CD14-positive monocyte (primary cell): ENCODE data around the gene GRID2. TPM values are rescaled to one million over a fixed set of nuclear protein-coding genes. Genes with fewer than 3 reads are reported as not detected.

Experiments
- DNase-seq, 3 donors: peaks; one replicate each; pipeline ENCODE4 v3.0.0-alpha.2; 2011 to 2022
- H2AFZ ChIP-seq: 2 replicates; pipeline ENCODE4 v1.6.0; 2012; ENCODE audit warnings: mild to moderate bottlenecking, low read depth, low read length, inconsistent platforms; ENCODE audit not compliant: insufficient read depth, poor library complexity, severe bottlenecking
- H3K27ac ChIP-seq, 2 donors: 1 replicate in 1 of 2; 2 replicates in 1 of 2; pipeline ENCODE4 v1.5.1; 2012 to 2013; ENCODE audit warnings: low read length in 2 of 2, control low read depth in 1 of 2, inconsistent platforms in 1 of 2, low read depth in 1 of 2, mild to moderate bottlenecking in 1 of 2
- H3K27me3 ChIP-seq, 2 donors: one replicate each; pipeline versions ENCODE4 v1.6.0 to v1.6.1; 2011 to 2013; ENCODE audit warnings: low read length in 2 of 2; ENCODE audit not compliant: control insufficient read depth in 2 of 2, insufficient read depth in 2 of 2
- H3K36me3 ChIP-seq, 2 donors: replicated peaks in 1 of 2; 1 replicate in 1 of 2; 2 replicates in 1 of 2; pipeline versions ENCODE4 v1.5.1 to v1.6.1; 2012 to 2013; ENCODE audit warnings: low read length in 2 of 2, control low read depth in 1 of 2, inconsistent platforms in 1 of 2, mild to moderate bottlenecking in 1 of 2; ENCODE audit not compliant: insufficient read depth in 2 of 2, control insufficient read depth in 1 of 2
- H3K4me1 ChIP-seq, 2 donors: 1 replicate in 1 of 2; 2 replicates in 1 of 2; pipeline versions ENCODE4 v1.5.1 to v1.6.1; 2012 to 2013; ENCODE audit warnings: low read length in 2 of 2, control low read depth in 1 of 2, inconsistent platforms in 1 of 2, mild to moderate bottlenecking in 1 of 2, moderate library complexity in 1 of 2; ENCODE audit not compliant: insufficient read depth in 2 of 2, control insufficient read depth in 1 of 2
- H3K4me2 ChIP-seq: replicated peaks from 2 replicates; pipeline ENCODE3; 2012; ENCODE audit warnings: low read length, moderate library complexity, mild to moderate bottlenecking; ENCODE audit not compliant: poor library complexity, severe bottlenecking; ENCODE audit errors: extremely low read depth
- H3K4me3 ChIP-seq, 3 experiments: fragments of 200-600 bp in 1 of 3; sonication (generic) in 1 of 3; replicated peaks in 1 of 3; 1 replicate in 2 of 3; 2 replicates in 1 of 3; pipeline ENCODE4 v1.5.1; 2011 to 2013; ENCODE audit warnings: low read length in 3 of 3, mild to moderate bottlenecking in 3 of 3, control low read depth in 2 of 3, low read depth in 2 of 3, inconsistent platforms in 1 of 3, moderate library complexity in 1 of 3
- H3K79me2 ChIP-seq: 2 replicates; pipeline ENCODE4 v1.6.0; 2012; ENCODE audit warnings: mild to moderate bottlenecking, control low read depth, inconsistent platforms, low read length, moderate library complexity; ENCODE audit not compliant: insufficient read depth
- H3K9ac ChIP-seq: 2 replicates; pipeline ENCODE4 v1.6.0; 2017; ENCODE audit warnings: low read length, mild to moderate bottlenecking; ENCODE audit not compliant: insufficient read depth, poor library complexity, severe bottlenecking
- H3K9me3 ChIP-seq, 2 donors: replicated peaks in 1 of 2; 1 replicate in 1 of 2; 2 replicates in 1 of 2; pipeline versions ENCODE4 v1.5.1 to v1.6.1; 2012 to 2013; ENCODE audit warnings: low read length in 2 of 2, control low read depth in 1 of 2; ENCODE audit not compliant: control insufficient read depth in 1 of 2, insufficient read depth in 1 of 2
- H4K20me1 ChIP-seq: 2 replicates; pipeline ENCODE4 v1.6.0; 2012; ENCODE audit warnings: mild to moderate bottlenecking, low read length, control low read depth, moderate library complexity; ENCODE audit not compliant: insufficient read depth
- H3K27ac Mint-ChIP-seq, 7 donors: one replicate each; pipeline ENCODE4 v1.8.0; 2020; ENCODE audit warnings: mild to moderate bottlenecking in 7 of 7, mixed read lengths in 7 of 7, moderate library complexity in 6 of 7, inconsistent platforms in 2 of 7
- H3K27me3 Mint-ChIP-seq, 3 donors: one replicate each; pipeline ENCODE4 v1.8.0; 2021 to 2022; ENCODE audit warnings: low read depth in 3 of 3, mild to moderate bottlenecking in 3 of 3, mixed read lengths in 3 of 3, moderate library complexity in 3 of 3, inconsistent platforms in 1 of 3
- H3K36me3 Mint-ChIP-seq, 2 donors: one replicate each; pipeline ENCODE4 v1.8.0; 2020; ENCODE audit warnings: mixed read lengths in 2 of 2, inconsistent platforms in 1 of 2, mild to moderate bottlenecking in 1 of 2
- H3K4me1 Mint-ChIP-seq: one replicate; pipeline ENCODE4 v1.8.0; 2020; ENCODE audit warnings: mild to moderate bottlenecking, mixed read lengths
- H3K4me3 Mint-ChIP-seq, 2 donors: one replicate each; pipeline ENCODE4 v1.8.0; 2020; ENCODE audit warnings: mild to moderate bottlenecking in 2 of 2, mixed read lengths in 2 of 2, moderate library complexity in 1 of 2
- H3K9me3 Mint-ChIP-seq, 7 donors: one replicate each; pipeline ENCODE4 v1.8.0; 2020 to 2022; ENCODE audit warnings: mixed read lengths in 7 of 7, mild to moderate bottlenecking in 6 of 7, moderate library complexity in 6 of 7, inconsistent platforms in 2 of 7
- WGBS: methylation state at CpG from one replicate; pipeline ENCODE4 v1.1.5; 2013; ENCODE audit warnings: missing lambda C conversion rate; ENCODE audit not compliant: insufficient coverage; 5-methylcytosine and 5-hydroxymethylcytosine counted together
- intact Hi-C, 2 donors: fragments of 100-400 bp; cut with micrococcal nuclease; formaldehyde crosslinking; loops; one replicate each; pipeline versions ENCODE4 v1.15.0 to v1.15.1; 2023
- polyA plus RNA-seq, 3 donors: library from polyadenylated mRNA; depleted of rRNA in 1 of 3; unstranded in 2 of 3; stranded (reverse) in 1 of 3; fragments of 300-500 nt in 2 of 3; fragments of >200 nt in 1 of 3; fragmentation: Illumina TruSeq in 2 of 3; gene quantifications; 1 replicate in 2 of 3; 2 replicates in 1 of 3; pipeline ENCODE4 v1.2.3, GENCODE V29; 2012 to 2021
- TF ChIP-seq, protein P1 (sequence below): fragments of 200-600 bp; IDR thresholded peaks from one replicate; pipeline ENCODE4 v1.8.0; 2022; ENCODE audit warnings: antibody characterized with exemption, mild to moderate bottlenecking

Gene GRID2
- polyA plus RNA-seq, 3 donors, result not detected

DNA sequence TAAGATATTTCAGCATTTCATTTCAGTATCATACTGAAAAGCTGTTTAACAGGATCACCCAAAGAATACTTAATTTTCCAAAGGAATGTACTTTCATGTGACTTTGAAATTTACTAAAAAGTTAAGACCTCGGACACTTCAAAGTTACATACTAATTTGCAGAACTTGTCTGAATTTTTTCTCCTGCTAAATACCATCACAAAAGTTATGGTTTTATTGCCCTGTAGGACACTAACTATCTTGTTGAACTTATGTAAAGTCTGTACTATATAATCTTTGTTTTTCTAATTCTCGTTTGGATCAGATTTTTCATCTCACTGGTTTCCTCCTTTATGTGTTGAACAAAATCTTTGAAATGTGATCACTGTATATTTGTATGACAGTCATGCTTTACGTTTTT, 37.2 kb upstream of the GRID2 start:
- Mint-ChIP-seq H3K27me3 (peaks cover 0 to 2% (median 1%) of the 10 kb centered on the region in 3 donors), H3K4me1 (no peaks in the 10 kb centered on the region), H3K4me3 (no peak overlapping the region), H3K9me3 (peaks cover 0 to 3% (median 0%) of the 10 kb centered on the region in 7 donors), H3K27ac (no peak overlapping the region), H3K36me3 (no peaks in the 10 kb centered on the region)
- Histone ChIP-seq H3K27me3 (no peaks in the 10 kb centered on the region), H3K4me1 (no peaks in the 10 kb centered on the region), H3K9me3 (no peaks in the 10 kb centered on the region), H3K27ac (no peak overlapping the region), H3K79me2 (no peaks in the 10 kb centered on the region), H2AFZ (no peak overlapping the region), H3K36me3 (no peaks in the 10 kb centered on the region), H4K20me1 (no peaks in the 10 kb centered on the region), H3K4me3 (no peak overlapping the region), H3K9ac (no peak overlapping the region), H3K4me2 (no peak overlapping the region)
- no CpG with 5 or more reads among the region's 3 CpGs for WGBS
- TF ChIP-seq, protein P1, sequence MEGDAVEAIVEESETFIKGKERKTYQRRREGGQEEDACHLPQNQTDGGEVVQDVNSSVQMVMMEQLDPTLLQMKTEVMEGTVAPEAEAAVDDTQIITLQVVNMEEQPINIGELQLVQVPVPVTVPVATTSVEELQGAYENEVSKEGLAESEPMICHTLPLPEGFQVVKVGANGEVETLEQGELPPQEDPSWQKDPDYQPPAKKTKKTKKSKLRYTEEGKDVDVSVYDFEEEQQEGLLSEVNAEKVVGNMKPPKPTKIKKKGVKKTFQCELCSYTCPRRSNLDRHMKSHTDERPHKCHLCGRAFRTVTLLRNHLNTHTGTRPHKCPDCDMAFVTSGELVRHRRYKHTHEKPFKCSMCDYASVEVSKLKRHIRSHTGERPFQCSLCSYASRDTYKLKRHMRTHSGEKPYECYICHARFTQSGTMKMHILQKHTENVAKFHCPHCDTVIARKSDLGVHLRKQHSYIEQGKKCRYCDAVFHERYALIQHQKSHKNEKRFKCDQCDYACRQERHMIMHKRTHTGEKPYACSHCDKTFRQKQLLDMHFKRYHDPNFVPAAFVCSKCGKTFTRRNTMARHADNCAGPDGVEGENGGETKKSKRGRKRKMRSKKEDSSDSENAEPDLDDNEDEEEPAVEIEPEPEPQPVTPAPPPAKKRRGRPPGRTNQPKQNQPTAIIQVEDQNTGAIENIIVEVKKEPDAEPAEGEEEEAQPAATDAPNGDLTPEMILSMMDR, result no peak
- no peak for DNase-seq
- intact Hi-C loops, result no loop called here

DNA sequence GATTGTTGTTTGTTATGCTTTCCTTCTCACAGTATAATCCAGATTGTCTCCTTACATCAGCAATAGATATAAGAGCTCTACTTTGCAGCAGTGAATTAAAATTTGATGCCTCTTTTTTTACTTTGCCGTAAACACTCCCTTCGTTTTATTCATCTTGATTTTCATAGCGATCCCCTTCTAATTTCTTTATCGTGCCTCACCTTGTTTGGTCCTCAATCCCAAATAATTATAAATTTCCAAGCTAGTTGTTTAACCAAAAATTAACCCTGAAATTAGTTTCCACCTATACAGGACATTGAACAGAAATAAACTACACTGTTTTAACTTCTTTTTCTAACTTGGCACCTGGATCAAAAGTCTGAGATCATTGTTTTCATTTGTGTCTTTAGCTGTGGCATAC, 35.1 kb upstream of the GRID2 start:
- H2AFZ ChIP-seq, result no peak overlapping the region
- Mint-ChIP-seq H3K27me3 (peaks cover 0 to 2% (median 1%) of the 10 kb centered on the region in 3 donors), H3K27ac (no peak overlapping the region), H3K36me3 (no peaks in the 10 kb centered on the region), H3K9me3 (peaks cover 0 to 3% (median 0%) of the 10 kb centered on the region in 7 donors), H3K4me3 (no peak overlapping the region), H3K4me1 (no peaks in the 10 kb centered on the region)
- TF ChIP-seq, protein P1, result no peak
- H4K20me1 ChIP-seq, result no peaks in the 10 kb centered on the region
- H3K4me1 ChIP-seq, result no peaks in the 10 kb centered on the region
- no peak overlapping the region for H3K4me3 ChIP-seq
- intact Hi-C loops, result no loop called here
- WGBS, result 89% methylated on average over 4 of the region's 4 CpGs
- no peak overlapping the region for H3K9ac ChIP-seq
- H3K79me2 ChIP-seq, result no peaks in the 10 kb centered on the region
- no peak overlapping the region for H3K27ac ChIP-seq
- no peaks in the 10 kb centered on the region for H3K36me3 ChIP-seq
- H3K27me3 ChIP-seq, result no peaks in the 10 kb centered on the region
- no peaks in the 10 kb centered on the region for H3K9me3 ChIP-seq
- H3K4me2 ChIP-seq, result no peak overlapping the region
- DNase-seq, result no peak
